K562 (cell line): Measurements from ENCODE around the gene SVEP1. TPM values are rescaled to one million over a fixed set of nuclear protein-coding genes. Genes with fewer than 3 reads are reported as not detected.

Experiments
- ATAC-seq: fragments of 200-7000 bp; cut with Tn5 transposase; 3 replicates; pipeline ENCODE4 v1.9.1; 2020; ENCODE audit warnings: moderate library complexity
- BruUV-seq: library from RNA; stranded (reverse); fragments of 400-500 nt; replicated peaks from 2 replicates; lab custom pipeline; 2021; lab: Mats Ljungman, UMichigan
- CTCF ChIA-PET: fragments of 300-600 bp; formaldehyde crosslinking; extraction: SDS; loops from one replicate; lab custom pipeline; 2021; ENCODE audit warnings: low intra/inter-chr PET ratio; lab: Yijun Ruan, JAX
- POLR2A ChIA-PET: fragments of 300-600, 350-650 bp; sonication (Branson Sonifier 250); formaldehyde crosslinking; extraction: SDS; loops from one replicate; lab custom pipeline; 2021; ENCODE audit warnings: antibody characterized with exemption, inconsistent platforms; lab: Yijun Ruan, JAX
- DNase-seq, 4 experiments: peaks; one replicate each; pipeline versions ENCODE4 v3.0.0 to v3.0.0-alpha.2; 2011 to 2018; ENCODE audit warnings: low spot score in 3 of 4, mixed read lengths in 3 of 4; ENCODE audit errors: extremely low read depth in 1 of 4
- FAIRE-seq: peaks from 2 replicates; lab custom pipeline; 2011; peaks lifted over from hg19 to GRCh38; lab: Jason Lieb, UNC
- H2AFZ ChIP-seq: 2 replicates; pipeline ENCODE4 v1.6.0; 2011; ENCODE audit warnings: low read depth, low read length, control low read depth, inconsistent platforms
- H3K27ac ChIP-seq: fragments of 200-600 bp; 3 replicates; pipeline ENCODE4 v1.8.0; 2011; ENCODE audit warnings: low read depth, mild to moderate bottlenecking, control low read depth, inconsistent platforms, low read length, moderate library complexity, mixed read lengths; ENCODE audit errors: extremely low read depth
- H3K27me3 ChIP-seq, 2 experiments: fragments of 300-600 bp in 1 of 2; 2 replicates in 1 of 2; 3 replicates in 1 of 2; pipeline versions ENCODE4 v1.6.0 to v1.8.0; 2011; ENCODE audit warnings: inconsistent platforms in 2 of 2, low read length in 2 of 2, mild to moderate bottlenecking in 1 of 2, mixed read lengths in 1 of 2, moderate library complexity in 1 of 2; ENCODE audit not compliant: control insufficient read depth in 2 of 2, insufficient read depth in 2 of 2
- H3K36me3 ChIP-seq: fragments of 300-600 bp; 3 replicates; pipeline ENCODE4 v1.8.0; 2011; ENCODE audit warnings: mild to moderate bottlenecking, low read length, inconsistent platforms; ENCODE audit not compliant: control insufficient read depth, insufficient read depth
- H3K4me1 ChIP-seq, 2 experiments: fragments of 200-600 bp in 1 of 2; replicated peaks in 1 of 2; 2 replicates in 1 of 2; 3 replicates in 1 of 2; pipeline versions ENCODE4 v1.5.1 to v1.8.0; 2011; ENCODE audit warnings: inconsistent platforms in 2 of 2, low read length in 2 of 2, mild to moderate bottlenecking in 1 of 2, mixed read lengths in 1 of 2, moderate library complexity in 1 of 2; ENCODE audit not compliant: control insufficient read depth in 2 of 2, insufficient read depth in 2 of 2
- H3K4me2 ChIP-seq: 2 replicates; pipeline ENCODE4 v1.6.1; 2011; ENCODE audit warnings: low read length, control low read depth, inconsistent platforms, mixed read lengths; ENCODE audit not compliant: insufficient read depth
- H3K4me3 ChIP-seq: fragments of 200-600 bp; sonication (generic), shearing (Covaris generic); 2 replicates; pipeline ENCODE4 v1.5.1; 2016; ENCODE audit warnings: control low read depth, inconsistent platforms
- H3K79me2 ChIP-seq: fragments of 200-600 bp; 3 replicates; pipeline ENCODE4 v1.8.0; 2011; ENCODE audit warnings: low read length, inconsistent platforms; ENCODE audit not compliant: control insufficient read depth, insufficient read depth
- H3K9ac ChIP-seq, 2 experiments: 2 replicates each; pipeline versions ENCODE4 v1.6.0 to v1.6.1; 2011; ENCODE audit warnings: low read depth in 2 of 2, low read length in 2 of 2, control low read depth in 1 of 2, inconsistent platforms in 1 of 2, mild to moderate bottlenecking in 1 of 2, mixed read lengths in 1 of 2; ENCODE audit not compliant: insufficient read depth in 1 of 2
- H3K9me1 ChIP-seq: one replicate; pipeline ENCODE4 v1.6.0; 2011; ENCODE audit warnings: inconsistent platforms, mild to moderate bottlenecking, low read length, moderate library complexity; ENCODE audit not compliant: control insufficient read depth, insufficient read depth
- H3K9me3 ChIP-seq: replicated peaks from 2 replicates; pipeline ENCODE4 v1.5.1; 2011; ENCODE audit warnings: low read depth, low read length, inconsistent platforms; ENCODE audit not compliant: control insufficient read depth, insufficient read depth
- H4K20me1 ChIP-seq: replicated peaks from 2 replicates; pipeline ENCODE4 v1.6.1; 2011; ENCODE audit warnings: low read length, inconsistent platforms, mixed read lengths; ENCODE audit not compliant: control insufficient read depth, insufficient read depth
- COPS2 ChIP-seq: fragments of 450-650 bp; conservative IDR thresholded peaks from 2 replicates; pipeline ENCODE4 v1.6.1; 2016; ENCODE audit warnings: mild to moderate bottlenecking, moderate library complexity
- CREB1 ChIP-seq, 2 experiments: sonication (generic) in 1 of 2; formaldehyde crosslinking in 1 of 2; IDR thresholded peaks; 2 replicates each; pipeline versions ENCODE4 v1.6.1 to v1.8.0; 2012 to 2022; ENCODE audit warnings: inconsistent platforms in 1 of 2, mild to moderate bottlenecking in 1 of 2, missing genetic modification reagents in 1 of 2, moderate library complexity in 1 of 2
- MBD2 ChIP-seq: sonication (generic); IDR thresholded peaks from 2 replicates; pipeline ENCODE4 v1.6.1; 2016; ENCODE audit warnings: low read depth, borderline replicate concordance
- MTA3 ChIP-seq: fragments of 450-650 bp; formaldehyde crosslinking; IDR thresholded peaks from 2 replicates; pipeline ENCODE4 v1.6.1; 2017; ENCODE audit warnings: mild to moderate bottlenecking, borderline replicate concordance
- MYNN ChIP-seq, 2 experiments: sonication (generic); formaldehyde crosslinking in 1 of 2; IDR thresholded peaks; 2 replicates each; pipeline versions ENCODE4 v1.5.0 to v1.6.1; 2016 to 2020; ENCODE audit warnings: antibody characterized with exemption in 1 of 2, missing genetic modification reagents in 1 of 2
- PHB ChIP-seq: fragments of 250-450 bp; sonication (Bioruptor Pico); IDR thresholded peaks from 2 replicates; pipeline ENCODE4 v1.5.0; 2021
- POLR3G ChIP-seq: IDR thresholded peaks from 2 replicates; pipeline ENCODE4 v1.6.1; 2011; ENCODE audit not compliant: insufficient read length, insufficient replicate concordance; ENCODE audit errors: extremely low read depth
- RFX5 ChIP-seq: IDR thresholded peaks from 2 replicates; pipeline ENCODE4 v1.6.1; 2011; ENCODE audit warnings: low read depth, mild to moderate bottlenecking, improper control_type of control experiment, low read length
- SAFB ChIP-seq: fragments of 200-400 bp; formaldehyde crosslinking; IDR thresholded peaks from 2 replicates; pipeline ENCODE4 v1.6.1; 2017; ENCODE audit warnings: low read depth, low read length, borderline replicate concordance
- SRF ChIP-seq, 2 experiments: fragments of 250-450, 450-650 bp in 1 of 2; sonication (Bioruptor Pico) in 1 of 2; sonication (generic) in 1 of 2; formaldehyde crosslinking; IDR thresholded peaks; 2 replicates each; pipeline versions ENCODE4 v1.5.0 to v1.5.1; 2020 to 2022; ENCODE audit warnings: mild to moderate bottlenecking in 1 of 2, missing genetic modification reagents in 1 of 2
- TAF15 ChIP-seq: fragments of 200-400 bp; formaldehyde crosslinking; IDR thresholded peaks from 2 replicates; pipeline ENCODE4 v1.6.1; 2017; ENCODE audit warnings: mild to moderate bottlenecking, low read depth, low read length, moderate library complexity
- ZFP1 ChIP-seq: fragments of 450-650 bp; formaldehyde crosslinking; IDR thresholded peaks from 2 replicates; pipeline ENCODE4 v1.4.0; 2020; ENCODE audit warnings: mild to moderate bottlenecking, mixed read lengths
- ZNF384 ChIP-seq: IDR thresholded peaks from 2 replicates; pipeline ENCODE4 v1.6.1; 2012; ENCODE audit warnings: low read depth, low read length, improper control_type of control experiment
- WGBS: fragments of 100-300 bp; shearing (Covaris generic); methylation state at CpG from one replicate; pipeline ENCODE4 v1.1.6; 2016; ENCODE audit warnings: low coverage, mixed read lengths; ENCODE audit not compliant: insufficient coverage; ENCODE audit errors: missing lambda C conversion rate; 5-methylcytosine and 5-hydroxymethylcytosine counted together
- in situ Hi-C: fragments of 300-500 bp; cut with MboI; formaldehyde crosslinking; loops from 4 replicates; pipeline ENCODE4 v1.15.0; 2018; ENCODE audit warnings: inconsistent platforms, mixed read lengths
- intact Hi-C: fragments of 100-400 bp; cut with micrococcal nuclease; formaldehyde crosslinking; loops from 2 replicates; pipeline ENCODE4 v1.14.2; 2022
- polyA plus RNA-seq, 8 experiments: library from polyadenylated mRNA; depleted of rRNA in 4 of 8; stranded (reverse) in 5 of 8; unstranded in 3 of 8; fragments of >200 nt; fragmentation: Nextera tagmentation in 2 of 8; fragmentation: Illumina TruSeq in 1 of 8; extraction: Ambion mirVana in 2 of 8; extraction: Trizol in 1 of 8; gene quantifications; 2 replicates each; pipeline versions ENCODE4 v1.2.1 to v1.2.3, GENCODE V29; 2011 to 2014; ENCODE audit warnings: inconsistent platforms in 1 of 8, missing spikeins in 1 of 8
- total RNA-seq, 7 experiments: library from RNA; depleted of rRNA in 6 of 7; stranded (reverse); fragments of >200 nt in 6 of 7; fragmentation: Illumina TruSeq in 2 of 7; extraction: Trizol in 2 of 7; gene quantifications; 2 replicates each; pipeline versions ENCODE4 v1.2.1 to v1.2.3, GENCODE V29; 2011 to 2021; ENCODE audit warnings: low replicate concordance in 1 of 7
- TF ChIP-seq, protein P1 (sequence below), 2 experiments: fragments of 200-800 bp in 1 of 2; sonication (Bioruptor generic) in 1 of 2; sonication (generic) in 1 of 2; formaldehyde crosslinking in 1 of 2; IDR thresholded peaks in 1 of 2; conservative IDR thresholded peaks in 1 of 2; 2 replicates each; pipeline versions ENCODE4 v1.5.0 to v1.6.1; 2016 to 2020; ENCODE audit warnings: missing compliant biosample characterization in 1 of 2, missing genetic modification characterization in 1 of 2, missing genetic modification reagents in 1 of 2
- TF ChIP-seq, protein P2 (sequence below): fragments of 250-450 bp; sonication (Bioruptor Pico); IDR thresholded peaks from 2 replicates; pipeline ENCODE4 v1.4.0; 2020; ENCODE audit warnings: mild to moderate bottlenecking, moderate library complexity
- TF ChIP-seq, protein P3 (sequence below), 2 experiments: IDR thresholded peaks in 1 of 2; conservative IDR thresholded peaks in 1 of 2; 2 replicates each; pipeline ENCODE4 v1.6.1; 2016; ENCODE audit warnings: low read depth in 2 of 2, mild to moderate bottlenecking in 1 of 2, missing compliant biosample characterization in 1 of 2, missing genetic modification characterization in 1 of 2, moderate library complexity in 1 of 2

The SVEP1 gene
- total and polyA plus RNA-seq, 9 of the 15 experiments (the other 6 are each of a cell fraction or from before 2014, with no cell fraction given) = 0.20 to 0.84 (median 0.43) TPM

DNA sequence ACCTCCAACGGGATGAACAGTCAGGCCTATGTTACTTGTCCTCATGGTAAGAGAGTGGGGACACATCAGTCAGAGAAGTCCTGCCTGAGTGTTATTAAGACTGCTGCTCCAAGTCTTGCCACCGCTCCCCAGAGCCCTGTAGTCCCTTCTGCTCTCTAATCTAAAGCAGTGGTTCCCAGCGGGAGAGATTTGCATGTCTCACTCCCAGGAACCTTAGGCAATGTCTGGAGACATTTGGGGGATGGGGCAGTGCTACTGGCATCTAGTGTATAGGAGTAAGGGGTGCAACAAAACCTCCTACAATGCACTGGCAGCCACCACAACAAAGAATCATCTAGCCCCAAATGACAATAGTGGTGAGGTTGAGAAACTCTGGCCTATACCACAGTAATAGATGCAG lies 2.6 kb upstream of the SVEP1 start (continued):
- TF ChIP-seq MTA3 (no peak), SAFB (no peak), RFX5 (no peak), MBD2 (no peak), TAF15 (no peak)

DNA sequence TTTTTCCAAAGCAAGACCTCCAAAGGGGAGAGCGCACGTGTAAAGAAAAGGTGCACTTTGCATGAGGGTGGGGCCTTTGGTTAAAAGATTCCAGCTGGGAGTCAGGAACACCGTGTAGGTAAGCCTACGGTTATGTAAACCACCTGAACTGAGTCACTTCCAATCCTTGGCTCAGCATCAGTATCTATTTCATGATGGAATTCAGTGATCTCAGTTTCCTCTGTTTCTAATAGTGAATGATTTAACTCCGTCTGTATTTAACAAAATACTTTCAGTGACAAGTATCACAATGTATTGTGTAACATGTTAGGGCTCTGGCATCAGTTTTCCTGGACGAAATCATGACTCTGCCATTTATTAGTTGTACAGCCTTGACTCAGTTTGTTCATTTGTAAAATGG lies 1.3 kb upstream of the SVEP1 start:
- DNase-seq (no peak), ATAC-seq (no peak), FAIRE-seq (no peak)
- ChIA-PET CTCF (no interaction called here), POLR2A (no interaction called here)
- in situ Hi-C loops = no loop called here
- Histone ChIP-seq H3K9me3 (no peaks in the 10 kb centered on the region), H3K36me3 (no peaks in the 10 kb centered on the region), H3K9ac (no peak overlapping the region), H3K79me2 (no peaks in the 10 kb centered on the region), H2AFZ (no peak overlapping the region), H3K4me2 (no peak overlapping the region), H4K20me1 (no peaks in the 10 kb centered on the region), H3K27ac (no peak overlapping the region), H3K4me1 (peaks cover 0 to 9% of the 10 kb centered on the region in 2 experiments; a peak in 1 of 5 replicates), H3K9me1 (no peaks in the 10 kb centered on the region), H3K27me3 (peaks cover 0 to 15% of the 10 kb centered on the region in 2 experiments; a peak in 2 of 5 replicates), H3K4me3 (no peak overlapping the region)
- BruUV-seq = no TSS peak
- 0% methylated on average over 6 of the region's 6 CpGs for WGBS
- intact Hi-C loops = no loop called here
- TF ChIP-seq ZNF384 (no peak), ZFP1 (no peak), POLR3G (no peak), SRF (CRISPR knock-in tag; IDR thresholded peaks at IDR 0.05) (no peak), CREB1 (IDR thresholded peaks at IDR 0.05) (no peak), CREB1 (CRISPR knock-in tag; IDR thresholded peaks at IDR 0.05) (no peak), COPS2 (no peak), PHB (CRISPR knock-in tag) (no peak), MYNN (IDR thresholded peaks at IDR 0.05) (no peak), MYNN (CRISPR knock-in tag; IDR thresholded peaks at IDR 0.05) (no peak)
- TF ChIP-seq, protein P1, sequence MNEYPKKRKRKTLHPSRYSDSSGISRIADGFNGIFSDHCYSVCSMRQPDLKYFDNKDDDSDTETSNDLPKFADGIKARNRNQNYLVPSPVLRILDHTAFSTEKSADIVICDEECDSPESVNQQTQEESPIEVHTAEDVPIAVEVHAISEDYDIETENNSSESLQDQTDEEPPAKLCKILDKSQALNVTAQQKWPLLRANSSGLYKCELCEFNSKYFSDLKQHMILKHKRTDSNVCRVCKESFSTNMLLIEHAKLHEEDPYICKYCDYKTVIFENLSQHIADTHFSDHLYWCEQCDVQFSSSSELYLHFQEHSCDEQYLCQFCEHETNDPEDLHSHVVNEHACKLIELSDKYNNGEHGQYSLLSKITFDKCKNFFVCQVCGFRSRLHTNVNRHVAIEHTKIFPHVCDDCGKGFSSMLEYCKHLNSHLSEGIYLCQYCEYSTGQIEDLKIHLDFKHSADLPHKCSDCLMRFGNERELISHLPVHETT (CRISPR knock-in tag; conservative IDR thresholded peaks at IDR 0.05 in 1 of 2, IDR thresholded peaks at IDR 0.05 in 1 of 2) = no peak
- TF ChIP-seq, protein P2, sequence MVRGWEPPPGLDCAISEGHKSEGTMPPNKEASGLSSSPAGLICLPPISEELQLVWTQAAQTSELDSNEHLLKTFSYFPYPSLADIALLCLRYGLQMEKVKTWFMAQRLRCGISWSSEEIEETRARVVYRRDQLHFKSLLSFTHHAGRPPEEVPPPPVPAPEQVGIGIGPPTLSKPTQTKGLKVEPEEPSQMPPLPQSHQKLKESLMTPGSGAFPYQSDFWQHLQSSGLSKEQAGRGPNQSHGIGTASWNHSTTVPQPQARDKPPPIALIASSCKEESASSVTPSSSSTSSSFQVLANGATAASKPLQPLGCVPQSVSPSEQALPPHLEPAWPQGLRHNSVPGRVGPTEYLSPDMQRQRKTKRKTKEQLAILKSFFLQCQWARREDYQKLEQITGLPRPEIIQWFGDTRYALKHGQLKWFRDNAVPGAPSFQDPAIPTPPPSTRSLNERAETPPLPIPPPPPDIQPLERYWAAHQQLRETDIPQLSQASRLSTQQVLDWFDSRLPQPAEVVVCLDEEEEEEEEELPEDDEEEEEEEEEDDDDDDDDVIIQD (CRISPR knock-in tag) = no peak
- TF ChIP-seq, protein P3, sequence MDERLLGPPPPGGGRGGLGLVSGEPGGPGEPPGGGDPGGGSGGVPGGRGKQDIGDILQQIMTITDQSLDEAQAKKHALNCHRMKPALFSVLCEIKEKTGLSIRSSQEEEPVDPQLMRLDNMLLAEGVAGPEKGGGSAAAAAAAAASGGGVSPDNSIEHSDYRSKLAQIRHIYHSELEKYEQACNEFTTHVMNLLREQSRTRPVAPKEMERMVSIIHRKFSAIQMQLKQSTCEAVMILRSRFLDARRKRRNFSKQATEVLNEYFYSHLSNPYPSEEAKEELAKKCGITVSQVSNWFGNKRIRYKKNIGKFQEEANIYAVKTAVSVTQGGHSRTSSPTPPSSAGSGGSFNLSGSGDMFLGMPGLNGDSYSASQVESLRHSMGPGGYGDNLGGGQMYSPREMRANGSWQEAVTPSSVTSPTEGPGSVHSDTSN (CRISPR knock-in tag; IDR thresholded peaks at IDR 0.05; ENCODE audit: low read depth) = no peak
- TF ChIP-seq, protein P3 (tag; conservative IDR thresholded peaks at IDR 0.05; ENCODE audit: low read depth) = no peak
